Urothelium cell line (cell line): Measurements from ENCODE around the gene MARVELD1.
A peak's percentile ranks its signal among the peaks of the same experiment; 100 is the strongest.
"Not testable (repeated sequence)": the region's sequence is repeated elsewhere in the genome, so short reads cannot be mapped to it uniquely, and the experiment has no call there.

Experiments
- DNase-seq: peaks from one replicate; pipeline ENCODE4 v3.0.0; 2011; ENCODE audit warnings: low spot score, mixed read lengths
- FAIRE-seq: peaks from 2 replicates; lab custom pipeline; 2011; peaks lifted over from hg19 to GRCh38; lab: Jason Lieb, UNC

MARVELD1 gene

GRCh38 chr10:97689559-97690020, 23.9 kb upstream of the MARVELD1 start:
- FAIRE-seq = no peak
- DNase-seq = peak; percentile 73

- FAIRE-seq = no peak
These were observed 23.4 kb upstream of the MARVELD1 start for GRCh38 chr10:97690133-97690532.

GRCh38 chr10:97698072-97698655, 15.4 kb upstream of the MARVELD1 start:
- not testable (repeated sequence) for FAIRE-seq, DNase-seq

More at GRCh38 chr10:97690133-97690532, 23.4 kb upstream of the MARVELD1 start:
- DNase-seq = no peak

GRCh38 chr10:97701438-97702069, 12.0 kb upstream of the MARVELD1 start:
- FAIRE-seq (no peak), DNase-seq (peak; percentile 75)

GRCh38 chr10:97703398-97704067, 10.0 kb upstream of the MARVELD1 start:
- no peak for DNase-seq
- FAIRE-seq = no peak

GRCh38 chr10:97704341-97704740, 9.2 kb upstream of the MARVELD1 start:
- no peak for FAIRE-seq

GRCh38 chr10:97705006-97705670, 8.4 kb upstream of the MARVELD1 start:
- DNase-seq = no peak
- FAIRE-seq = no peak

More at GRCh38 chr10:97704341-97704740, 9.2 kb upstream of the MARVELD1 start:
- no peak for DNase-seq

- DNase-seq = no peak
- no peak for FAIRE-seq
These were observed 6.2 kb upstream of the MARVELD1 start for GRCh38 chr10:97707134-97707861.

GRCh38 chr10:97708167-97708566, 5.4 kb upstream of the MARVELD1 start:
- DNase-seq (no peak), FAIRE-seq (no peak)

- peak; percentile 56 for DNase-seq
- no peak for FAIRE-seq
These were observed 4.3 kb upstream of the MARVELD1 start for GRCh38 chr10:97708976-97709946.

GRCh38 chr10:97711640-97712572, 1.6 kb upstream of the MARVELD1 start:
- no peak for FAIRE-seq
- DNase-seq = no peak

- peak; percentile 76 for DNase-seq
- FAIRE-seq = peak; percentile 96
These were observed 383 bp downstream of the MARVELD1 start for GRCh38 chr10:97713826-97714400.

- FAIRE-seq (no peak), DNase-seq (peak; percentile 64)
These were observed 1.1 kb downstream of the MARVELD1 start for GRCh38 chr10:97714401-97715258.

GRCh38 chr10:97715259-97715874, 1.8 kb downstream of the MARVELD1 start:
- DNase-seq (no peak), FAIRE-seq (no peak)

GRCh38 chr10:97717627-97718026, 4.1 kb downstream of the MARVELD1 start:
- FAIRE-seq = no peak

GRCh38 chr10:97718178-97718577, 4.6 kb downstream of the MARVELD1 start:
- DNase-seq = no peak
- no peak for FAIRE-seq

More at GRCh38 chr10:97717627-97718026, 4.1 kb downstream of the MARVELD1 start:
- DNase-seq = no peak
